Activated CD4-positive, alpha-beta T cell treated with anti-CD3 and anti-CD28 coated beads for 48 hours (primary cell): ENCODE data around the gene IQSEC3.
A peak's percentile ranks its signal among the peaks of the same experiment; 100 is the strongest.
"Not testable (repeated sequence)": the region's sequence is repeated elsewhere in the genome, so short reads cannot be mapped to it uniquely, and the experiment has no call there.

Experiments
- DNase-seq: peaks from one replicate; pipeline ENCODE4 v3.0.0-alpha.2; 2020

The IQSEC3 gene

DNA sequence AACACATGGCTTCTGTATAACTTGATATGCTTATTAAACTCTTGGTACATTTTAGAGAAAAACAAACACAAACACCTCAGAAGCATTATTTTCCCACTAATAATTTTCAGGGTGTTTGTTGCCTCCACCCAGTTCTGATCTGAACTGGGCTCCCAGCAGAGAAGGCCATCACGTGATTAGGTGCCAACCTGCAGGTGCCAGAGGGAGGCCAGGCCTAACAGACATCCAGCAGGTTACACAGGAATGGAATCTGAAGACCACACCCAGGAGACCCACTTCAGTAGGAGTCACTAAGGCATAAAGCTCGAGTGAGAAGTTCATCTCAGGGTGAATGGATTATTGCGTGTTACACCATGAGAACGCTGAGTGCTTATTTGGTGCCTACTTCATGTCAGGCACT, 138.5 kb downstream of the IQSEC3 start:
- DNase-seq = no peak

DNA sequence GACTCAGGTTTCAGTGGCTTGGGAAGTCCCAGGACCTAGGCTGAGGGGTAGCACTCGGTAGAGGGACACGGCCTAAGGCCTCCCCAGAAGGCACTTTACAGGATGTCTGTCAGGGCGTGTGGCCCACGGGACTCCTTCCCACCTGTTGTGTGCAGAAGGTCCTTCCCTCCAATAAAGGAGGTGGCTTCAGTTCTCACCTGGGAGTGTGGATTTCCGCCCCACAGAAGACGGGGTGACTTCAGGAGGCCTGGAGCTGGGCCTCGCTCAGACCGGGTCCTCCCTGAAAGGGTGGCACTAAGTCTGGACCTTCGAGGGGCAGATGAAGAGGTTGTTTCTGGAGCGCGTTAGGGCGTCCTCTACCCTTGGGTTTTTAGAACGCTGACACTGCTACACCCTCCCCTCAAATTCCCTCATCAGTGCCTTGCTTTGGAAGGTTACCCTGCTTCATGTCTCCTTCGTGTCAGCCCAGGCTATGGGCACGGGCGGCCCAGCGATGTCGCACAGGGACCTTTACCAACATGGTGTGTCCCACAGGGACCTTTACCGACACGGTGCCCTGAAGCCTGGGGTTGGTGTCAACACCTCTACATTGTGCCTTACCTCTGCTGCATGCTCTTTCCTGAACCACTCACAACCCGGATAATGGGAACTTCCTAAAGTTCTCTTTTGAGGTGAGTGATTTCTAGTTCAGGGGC, 140.3 kb downstream of the IQSEC3 start:
- no peak for DNase-seq

DNA sequence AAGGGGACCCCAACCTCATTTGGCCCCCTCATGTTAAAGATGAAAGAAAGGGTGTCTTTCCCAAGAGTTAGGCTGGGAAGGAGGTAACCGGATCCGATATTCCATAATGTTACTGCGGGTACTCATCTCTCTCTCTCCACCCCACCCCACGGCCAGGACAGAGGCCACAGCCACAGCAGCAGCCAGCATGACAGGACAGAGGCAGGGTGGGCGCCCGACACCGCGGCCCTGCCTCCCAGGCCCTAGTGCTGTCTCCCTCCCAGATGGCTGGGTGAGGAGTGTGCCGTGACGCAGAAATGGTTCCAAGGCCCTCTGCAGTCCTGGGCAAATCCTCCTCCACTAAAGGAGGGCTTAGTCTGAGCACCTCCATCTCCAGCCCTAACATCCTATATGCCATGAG, 141.2 kb downstream of the IQSEC3 start:
- no peak for DNase-seq

DNA sequence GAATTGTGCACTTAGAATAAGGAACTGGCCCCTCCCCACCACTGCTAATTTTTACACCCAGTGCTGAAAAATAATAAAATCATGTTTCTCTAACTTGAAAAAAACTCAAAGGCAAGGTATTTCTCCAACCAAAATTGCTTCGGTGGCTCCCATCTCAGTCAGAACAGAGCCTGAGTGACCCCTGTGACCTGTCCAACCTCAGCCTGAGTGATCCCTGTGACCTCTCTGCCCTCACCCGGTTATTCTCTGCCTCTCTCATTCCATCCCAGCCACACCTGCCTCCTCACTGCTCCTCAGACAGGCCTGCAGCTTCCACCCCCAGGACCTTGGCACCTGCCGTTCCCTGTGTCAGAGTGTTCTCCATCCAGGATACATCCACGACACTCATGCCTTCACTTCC, 142.2 kb downstream of the IQSEC3 start:
- DNase-seq = no peak

DNA sequence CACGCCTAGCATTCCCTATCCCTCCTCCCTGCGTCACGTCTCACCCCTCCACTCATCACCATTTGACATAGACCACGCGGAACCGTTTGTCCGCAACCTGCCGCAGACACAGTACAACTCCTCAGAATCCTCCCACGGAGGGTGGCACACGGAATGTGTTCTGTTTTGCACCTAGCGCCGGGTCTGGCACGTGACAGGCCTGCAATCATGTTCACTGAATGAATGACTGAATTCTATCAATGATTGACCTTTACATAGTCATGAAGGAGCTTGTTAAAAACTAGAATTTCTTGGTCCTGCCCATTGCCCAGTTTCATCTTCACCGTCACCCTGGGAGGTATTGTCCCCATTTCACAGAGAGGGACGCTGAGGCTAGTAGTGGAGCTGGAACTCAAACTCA, 142.7 kb downstream of the IQSEC3 start:
- no peak for DNase-seq

DNA sequence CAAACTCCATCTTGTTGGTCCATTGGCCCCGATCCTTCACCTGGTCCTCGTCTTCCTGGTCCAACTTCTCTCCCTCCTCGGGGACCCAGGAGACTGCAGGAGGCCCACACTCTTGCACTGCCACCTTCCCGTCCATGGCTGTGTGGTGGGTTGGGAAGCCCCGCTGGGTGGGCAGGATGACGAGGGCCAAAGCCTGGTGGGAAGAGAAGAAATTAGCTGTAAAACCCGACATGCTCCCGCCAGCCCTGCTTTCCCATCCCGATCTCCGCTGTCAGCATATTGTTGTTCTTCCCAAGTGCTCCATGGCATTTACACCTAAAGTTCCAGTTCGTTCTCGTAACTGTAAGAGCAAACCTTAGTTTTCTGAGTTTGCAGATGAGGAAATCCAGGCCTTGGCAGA, 143.3 kb downstream of the IQSEC3 start:
- no peak for DNase-seq

DNA sequence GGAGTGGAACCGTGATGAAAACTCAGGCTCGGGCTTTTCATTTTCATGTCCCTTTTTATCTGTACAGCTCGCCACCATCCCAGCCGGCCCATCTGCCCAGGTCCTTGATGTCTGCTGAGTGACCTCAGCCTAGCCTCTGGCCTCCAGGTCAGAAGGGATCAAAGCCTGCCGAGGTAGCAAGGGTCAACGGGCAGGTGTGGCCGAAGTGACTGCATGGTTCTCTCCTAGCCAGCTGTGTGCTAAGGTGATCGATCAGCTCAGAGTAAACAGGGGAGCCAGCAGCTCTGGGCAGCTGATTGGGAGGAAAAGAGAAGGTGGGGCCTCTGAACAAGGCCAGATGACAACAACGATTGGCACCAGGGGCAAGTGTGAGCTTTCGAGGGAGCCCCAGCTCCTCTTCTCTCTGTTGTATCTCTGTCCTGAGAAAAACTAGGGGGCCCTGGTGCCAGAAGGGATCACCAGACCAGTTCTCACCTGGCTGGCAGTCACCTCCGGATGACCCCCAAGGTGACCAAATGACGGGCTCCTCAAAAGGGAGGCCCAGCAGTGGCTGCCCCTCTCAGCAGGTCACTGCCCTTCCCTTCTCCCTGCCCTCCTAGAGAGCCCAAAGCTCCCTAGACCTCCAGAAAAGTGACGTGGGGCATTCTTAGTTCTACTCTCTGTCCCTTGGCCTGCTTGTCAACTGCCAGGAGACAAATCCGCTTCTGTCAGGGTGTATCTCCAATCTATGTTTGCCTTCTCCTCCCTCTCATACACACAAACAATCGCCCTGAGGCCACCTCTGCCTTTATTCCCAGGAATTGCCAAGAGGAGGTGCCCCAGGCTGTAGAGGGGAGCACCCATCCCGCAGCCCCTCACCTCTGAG, 143.9 kb downstream of the IQSEC3 start:
- DNase-seq = no peak

DNA sequence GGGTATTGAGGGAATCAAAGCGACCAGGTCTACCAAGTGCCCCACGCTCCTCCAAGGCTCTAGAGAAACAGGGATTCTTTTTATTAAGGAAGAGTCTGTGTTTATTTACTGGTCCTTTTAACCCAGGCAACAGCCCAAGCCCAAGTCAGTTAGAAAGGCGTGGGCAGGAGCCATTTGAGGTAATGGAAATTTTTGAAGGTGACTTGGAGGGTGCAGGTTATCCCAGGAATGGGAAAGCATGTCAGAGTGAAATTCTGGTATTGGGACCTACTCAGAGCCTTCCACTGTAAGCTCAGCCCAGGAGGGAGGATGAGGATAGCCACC, 144.5 kb downstream of the IQSEC3 start:
- no peak for DNase-seq

DNA sequence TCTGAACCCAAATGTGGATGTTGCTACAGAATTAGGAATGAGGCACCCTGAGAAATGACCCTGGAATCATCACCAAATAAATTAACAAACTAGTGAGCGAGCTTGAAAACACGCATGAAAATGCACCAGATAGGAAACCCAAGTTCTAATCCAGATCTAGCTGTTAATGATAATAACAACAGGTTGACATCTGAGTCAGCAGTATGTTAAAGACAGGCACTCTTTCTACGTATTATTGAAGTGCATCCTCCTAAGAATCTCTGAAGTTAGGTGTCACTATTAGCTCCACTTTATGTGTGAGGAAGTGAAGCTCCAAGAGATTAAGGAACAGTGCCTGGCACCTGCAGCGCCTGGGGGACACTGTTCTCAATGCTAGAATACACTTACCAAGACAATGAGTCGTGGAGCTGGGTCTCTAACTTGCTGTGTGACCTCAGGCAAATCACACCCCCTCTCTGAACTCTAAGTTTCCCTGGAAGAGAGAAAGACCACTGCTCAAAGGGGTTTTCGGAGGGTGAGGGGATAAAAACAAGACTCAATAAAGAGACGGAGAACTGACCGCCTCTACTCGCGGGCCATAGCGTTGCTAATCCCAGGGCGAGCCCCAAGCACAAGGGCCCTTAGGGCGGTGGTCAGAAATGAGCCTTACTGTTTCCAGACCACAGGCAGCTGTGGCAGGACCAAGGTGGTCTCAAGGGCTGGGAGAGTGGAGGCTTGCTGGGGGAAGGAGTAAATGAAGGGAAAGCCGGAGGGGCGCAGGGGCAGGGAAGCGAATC, 145.3 kb downstream of the IQSEC3 start:
- no peak for DNase-seq

DNA sequence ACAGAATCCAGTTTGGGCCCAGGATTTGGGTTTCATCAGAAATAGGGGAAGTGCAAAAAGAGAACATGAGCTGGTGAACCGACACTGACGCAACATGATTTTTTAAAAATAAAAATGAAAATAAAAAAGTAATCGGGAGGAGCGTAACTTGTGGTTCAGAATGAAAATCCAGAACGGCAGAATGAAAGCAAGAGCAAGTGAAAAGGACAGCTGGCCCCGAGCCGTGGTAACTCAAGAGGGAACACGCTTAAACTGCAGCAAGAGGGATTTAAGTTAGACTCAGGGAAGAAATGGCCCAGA, 145.8 kb downstream of the IQSEC3 start:
- no peak for DNase-seq

DNA sequence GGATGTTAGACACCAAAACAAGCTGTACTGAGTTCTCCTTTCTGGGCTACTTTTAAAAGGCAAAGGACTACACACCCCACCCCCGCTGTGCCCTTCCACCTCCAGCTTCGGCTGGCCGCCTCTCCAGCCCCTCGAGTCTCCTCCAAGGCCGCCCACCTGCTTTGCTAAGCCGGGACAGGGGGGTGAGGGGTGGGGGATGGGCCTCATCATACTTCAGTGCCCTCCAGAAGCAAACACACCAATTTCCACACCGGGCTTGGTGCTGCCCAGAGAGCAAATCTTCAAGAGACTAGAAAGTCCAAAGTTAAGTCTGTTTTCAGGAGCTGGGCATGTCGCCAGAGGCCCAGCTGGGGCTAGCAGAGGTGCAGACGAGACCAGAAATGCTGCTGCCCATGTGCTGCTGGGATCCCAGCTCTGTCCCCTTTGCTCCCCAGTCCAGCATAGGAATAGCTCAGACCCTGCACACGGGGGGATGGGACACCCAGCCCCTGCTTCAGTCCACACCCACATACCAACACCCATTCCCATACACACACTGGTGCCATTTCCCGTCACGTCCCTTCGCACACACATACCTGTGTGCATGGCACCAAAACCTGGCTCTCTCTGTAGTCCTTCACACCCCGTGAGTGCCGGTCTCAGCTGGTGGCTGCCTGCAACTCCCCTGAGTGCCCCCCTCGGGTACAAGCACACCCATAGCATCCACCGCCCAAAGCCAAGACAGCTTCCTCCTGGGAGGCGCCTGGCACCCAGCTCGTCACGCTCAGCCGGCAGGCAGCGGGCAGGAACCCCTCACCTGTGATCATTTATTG, 146.4 kb downstream of the IQSEC3 start:
- DNase-seq = no peak

DNA sequence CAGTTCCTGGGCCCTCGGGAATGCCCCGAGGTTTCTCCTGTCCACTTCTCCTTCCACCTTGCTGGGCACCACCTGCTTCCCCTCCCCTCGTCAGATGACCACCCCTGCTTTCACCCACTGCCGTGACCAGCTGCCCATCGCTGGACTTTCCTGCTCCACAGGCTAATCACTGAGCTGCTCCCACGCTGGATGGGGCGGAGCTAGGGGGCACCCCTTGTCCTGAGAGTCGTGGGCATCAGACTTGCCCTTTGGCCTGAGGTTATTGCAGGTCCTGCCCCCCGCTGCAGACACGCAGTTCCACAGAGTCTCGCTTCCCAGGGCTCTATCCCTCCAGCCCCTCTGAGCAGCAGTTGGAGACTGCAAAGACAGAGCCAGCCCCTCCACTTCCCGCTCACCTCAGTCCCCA, 147.0 kb downstream of the IQSEC3 start:
- DNase-seq = no peak

DNA sequence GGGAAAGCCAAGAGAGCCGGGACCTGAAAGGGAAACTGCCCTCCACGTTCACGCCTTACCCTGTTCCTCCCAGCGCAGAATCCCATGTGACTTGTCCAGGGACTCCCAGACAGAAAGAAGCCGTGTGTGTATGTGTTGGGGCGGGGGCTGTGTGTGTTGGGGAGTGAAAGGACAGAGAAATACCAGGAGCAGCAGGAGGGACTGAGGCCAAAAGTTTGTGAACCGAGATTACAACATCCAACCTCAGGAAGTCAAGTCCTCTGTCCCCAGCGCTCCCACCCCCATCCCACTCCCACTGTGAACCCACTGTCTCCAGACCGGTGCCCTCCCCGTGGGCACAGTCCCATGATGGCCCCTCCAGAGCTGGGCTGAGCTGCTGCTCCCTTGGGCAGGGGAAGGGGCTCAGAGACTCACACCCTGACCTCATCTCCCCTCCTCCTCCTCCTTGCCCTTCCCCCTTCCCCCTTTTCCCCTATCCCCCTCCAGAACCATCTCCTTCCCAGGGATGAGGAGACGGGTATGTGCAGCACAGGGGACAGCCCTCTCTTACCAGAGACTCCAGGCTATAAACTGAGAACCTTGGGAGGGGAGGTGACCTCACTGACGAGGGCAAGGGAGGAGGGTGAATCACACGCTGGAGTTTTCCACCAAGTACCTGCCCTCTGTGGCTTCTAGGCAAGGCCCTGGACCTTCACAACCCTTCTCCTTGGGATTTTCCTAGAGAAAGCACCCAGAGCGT, 147.6 kb downstream of the IQSEC3 start, which contains the start of gene SLC6A12:
SLC6A12 (minus strand) TSS at position 155 of the 739 bp plus-strand sequence. CDS start 4,171 bp downstream, outside the sequence.
- DNase-seq = no peak

DNA sequence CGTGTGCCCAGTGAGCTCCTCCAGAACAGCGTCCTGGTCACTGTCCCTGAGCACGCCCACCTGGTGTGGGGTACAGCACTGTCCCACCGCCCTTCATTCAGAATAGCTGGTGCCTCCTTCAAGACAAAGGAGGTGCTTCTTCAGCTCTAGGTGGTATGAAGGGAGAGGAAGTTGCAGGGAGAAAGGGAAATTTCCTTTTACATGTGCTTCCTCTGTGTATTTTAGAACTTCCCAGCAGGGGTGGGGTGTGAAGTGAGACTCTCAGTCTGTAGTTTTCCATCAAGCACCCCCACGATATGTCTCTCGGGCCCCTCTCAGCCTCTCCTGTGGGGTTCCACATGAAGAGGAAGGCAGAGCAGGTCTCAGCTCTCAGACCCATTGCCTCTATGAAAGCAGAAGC, 148.5 kb downstream of the IQSEC3 start:
- DNase-seq = no peak

DNA sequence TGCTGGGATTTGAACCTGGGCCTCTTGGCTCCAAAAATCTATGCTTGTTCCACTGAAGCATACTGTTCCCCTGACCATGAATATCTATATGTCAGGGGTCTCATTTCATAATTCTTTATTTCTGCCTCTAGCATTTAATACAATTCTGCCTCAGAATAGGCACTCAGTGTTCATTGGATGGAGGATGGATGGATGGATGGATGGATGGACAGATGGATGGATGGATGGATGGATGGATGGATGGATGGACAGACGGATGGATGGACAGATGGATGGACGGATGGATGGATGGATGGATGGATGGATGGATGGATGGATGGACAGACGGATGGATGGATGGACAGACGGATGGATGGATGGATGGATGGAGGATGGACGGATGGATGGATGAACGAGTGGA, 150.5 kb downstream of the IQSEC3 start:
- not testable (repeated sequence) for DNase-seq

DNA sequence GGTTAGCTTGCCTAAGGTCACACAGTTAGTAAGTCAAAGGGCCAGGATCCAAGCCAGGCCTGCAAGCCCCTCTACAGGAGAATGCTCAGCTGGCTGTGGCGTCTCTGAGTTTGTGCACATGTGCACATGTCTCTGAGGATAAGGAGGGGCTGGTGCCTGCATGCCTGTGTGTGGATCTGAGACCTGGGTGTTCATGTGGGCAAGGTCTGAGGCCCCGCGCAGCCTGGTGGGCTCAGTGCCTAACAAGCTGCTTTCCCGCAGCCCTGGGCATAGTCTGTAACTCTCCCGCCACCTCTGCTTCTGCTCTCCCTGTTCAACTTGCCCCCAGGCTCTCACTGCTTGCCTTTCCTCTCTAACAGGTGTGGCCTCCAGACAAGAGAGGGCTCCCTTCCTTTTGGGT, 151.7 kb downstream of the IQSEC3 start:
- DNase-seq = no peak

DNA sequence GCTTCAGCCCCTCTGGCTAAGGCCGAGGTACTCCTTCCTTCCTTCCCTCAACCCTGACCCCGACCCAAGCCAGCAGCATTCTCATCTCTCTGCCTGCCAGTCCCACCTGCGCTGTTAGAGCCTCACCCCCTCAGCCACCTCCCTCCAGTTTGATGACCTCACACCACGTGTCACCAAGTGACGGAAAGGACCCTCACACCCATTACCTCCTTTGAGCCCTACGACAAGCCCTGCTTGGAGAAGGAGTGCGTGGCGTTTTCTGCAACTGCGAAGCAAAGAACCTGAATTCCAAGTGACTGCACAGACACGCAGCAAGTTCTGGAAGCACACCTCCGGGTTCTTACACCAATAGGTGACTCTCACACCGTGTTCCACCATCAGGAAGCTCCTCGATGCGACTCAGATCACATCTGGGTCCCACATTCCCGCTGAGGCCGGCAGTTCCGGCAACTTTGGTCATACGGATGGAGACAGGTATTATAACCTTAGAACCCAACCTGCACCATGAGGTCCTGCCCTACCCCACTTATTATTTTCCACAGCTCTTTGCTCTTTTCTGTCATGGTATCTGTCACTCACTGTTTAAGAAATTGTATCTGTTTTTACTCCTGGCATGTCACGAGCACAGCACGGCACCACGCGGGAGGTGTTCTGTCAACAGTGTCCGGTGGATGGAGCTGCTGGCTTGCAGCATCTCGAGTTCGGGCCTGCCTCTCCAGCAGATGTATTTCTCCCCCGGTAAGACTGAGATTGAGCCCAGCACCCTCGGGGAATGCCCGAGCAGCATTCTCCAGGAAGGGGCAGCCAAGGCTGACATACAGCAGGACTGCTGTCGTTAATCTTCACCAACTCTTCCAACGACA, 152.4 kb downstream of the IQSEC3 start:
- no peak for DNase-seq

DNA sequence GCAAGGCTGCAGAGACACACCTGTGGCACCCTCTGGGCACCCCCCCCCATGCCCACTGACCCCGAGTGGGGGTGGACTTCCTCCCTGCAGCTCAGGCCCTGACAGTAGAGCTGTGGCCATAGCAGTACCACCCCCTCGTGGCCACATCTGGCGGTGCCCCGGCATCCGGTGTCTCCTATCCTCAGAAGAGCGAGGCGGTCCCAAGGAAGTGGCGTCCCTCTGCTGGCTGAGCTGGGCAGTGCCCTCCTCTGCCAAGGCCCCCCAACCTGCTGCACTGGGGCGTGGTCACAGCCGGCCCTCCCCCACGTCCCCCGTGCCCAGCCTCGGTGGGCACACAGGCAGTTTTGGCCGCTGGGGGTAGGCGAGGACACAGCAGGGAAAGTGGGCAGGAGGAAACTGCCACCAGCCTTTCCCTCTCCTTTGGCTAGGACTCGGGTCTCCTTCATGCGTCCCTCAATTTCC, 153.4 kb downstream of the IQSEC3 start:
- DNase-seq = peak; percentile 86

DNA sequence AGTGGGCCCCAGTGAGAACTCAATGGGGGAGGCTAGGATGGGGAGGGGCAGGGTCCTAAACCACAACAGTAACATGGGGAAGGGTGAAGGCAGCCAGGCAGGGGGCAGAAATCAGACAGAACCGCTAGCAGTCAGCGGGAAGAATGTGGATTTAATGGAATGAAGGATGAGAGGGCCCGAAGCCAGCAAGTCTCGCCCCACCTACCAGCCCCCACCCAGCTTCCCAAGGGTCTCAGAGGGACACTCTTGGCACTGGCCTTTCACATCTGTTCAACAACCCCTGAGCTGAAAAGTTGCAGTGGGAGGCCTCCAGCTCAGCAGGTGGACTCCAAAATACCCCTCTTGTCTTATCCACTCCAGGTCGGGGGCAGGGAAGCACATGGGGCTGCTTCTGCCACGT, 153.9 kb downstream of the IQSEC3 start:
- DNase-seq = no peak

DNA sequence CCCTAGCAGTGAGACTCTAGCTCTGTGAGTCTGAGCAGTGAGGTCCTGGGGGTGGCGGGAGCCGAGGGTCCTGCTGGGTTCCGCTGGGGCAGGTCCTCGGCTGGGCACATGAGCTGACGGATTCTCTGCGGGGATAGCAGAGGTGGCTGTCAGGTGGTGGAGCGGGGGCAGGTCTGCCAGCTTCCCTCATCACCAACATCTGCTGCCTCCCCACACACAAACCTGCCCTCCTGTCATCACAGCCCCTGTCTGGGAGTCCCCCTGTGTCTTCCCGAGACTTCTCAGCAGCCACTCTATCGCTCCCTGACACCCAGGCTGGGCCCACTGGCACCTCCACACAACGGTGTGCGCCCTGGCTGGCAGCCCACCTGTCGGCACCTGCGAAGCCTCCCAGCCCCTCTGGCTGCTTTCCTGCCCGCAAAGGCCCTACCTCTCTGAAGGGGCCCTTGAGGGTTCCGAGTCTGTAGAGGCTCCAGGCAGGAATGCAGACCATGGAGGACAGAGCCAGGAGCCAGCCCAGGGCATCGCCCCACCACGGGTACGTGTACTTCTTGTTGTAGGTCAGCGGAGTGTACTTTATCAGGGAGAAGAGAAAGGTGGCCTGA, 154.5 kb downstream of the IQSEC3 start:
- no peak for DNase-seq

DNA sequence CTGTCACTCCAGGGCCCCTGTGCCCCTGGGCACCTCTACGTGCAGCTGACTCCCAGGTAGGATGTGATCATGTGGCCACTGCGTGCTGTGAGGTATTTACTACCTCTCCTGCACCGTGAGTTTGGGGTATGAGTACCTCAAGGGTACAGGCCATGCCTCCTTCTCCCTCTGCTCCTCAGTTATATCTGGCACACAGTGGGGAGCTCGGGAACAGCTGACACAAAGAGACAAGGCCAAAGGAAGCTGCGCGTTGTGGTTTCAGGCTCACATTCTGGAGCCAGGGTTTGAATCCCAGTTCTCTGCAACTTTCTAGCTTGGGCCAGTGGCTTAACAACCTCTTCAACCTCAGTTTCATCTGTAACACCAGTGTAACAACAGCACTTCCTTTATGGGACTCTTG, 155.2 kb downstream of the IQSEC3 start:
- DNase-seq = no peak
